ENCODE results near the gene CATSPERE.
"Not testable (repeated sequence)": the region's sequence is repeated elsewhere in the genome, so short reads cannot be mapped to it uniquely, and the experiment has no call there.

CATSPERE gene

GRCh38 chr1:244556263-244556662 lies 95.2 kb downstream of the CATSPERE start:
- DNase-seq = no peak

- DNase-seq = no peak
These were observed 96.5 kb downstream of the CATSPERE start for GRCh38 chr1:244557565-244557964.

- no peak for DNase-seq
These were observed 98.5 kb downstream of the CATSPERE start for GRCh38 chr1:244559561-244559960.

GRCh38 chr1:244562877-244563276 lies 101.8 kb downstream of the CATSPERE start:
- not testable (repeated sequence) for DNase-seq

GRCh38 chr1:244573768-244574167 lies 112.7 kb downstream of the CATSPERE start:
- DNase-seq = no peak

- DNase-seq = no peak
These were observed 115.3 kb downstream of the CATSPERE start for GRCh38 chr1:244576259-244576892.

- DNase-seq = not testable (repeated sequence)
These were observed 117.1 kb downstream of the CATSPERE start for GRCh38 chr1:244578205-244578604.

- no peak for DNase-seq
These were observed 122.4 kb downstream of the CATSPERE start for GRCh38 chr1:244583358-244583982.

- DNase-seq = no peak
These were observed 124.8 kb downstream of the CATSPERE start for GRCh38 chr1:244585867-244586266.

GRCh38 chr1:244590670-244591069 lies 129.6 kb downstream of the CATSPERE start:
- DNase-seq = no peak

- no peak for DNase-seq
These were observed 137.5 kb downstream of the CATSPERE start for GRCh38 chr1:244598611-244599010.

- peak; percentile 41 for DNase-seq
These were observed 138.9 kb downstream of the CATSPERE start for GRCh38 chr1:244599937-244600350.

GRCh38 chr1:244601336-244601735 lies 140.3 kb downstream of the CATSPERE start:
- no peak for DNase-seq

GRCh38 chr1:244603498-244603897 lies 142.4 kb downstream of the CATSPERE start:
- no peak for DNase-seq

GRCh38 chr1:244605835-244606370 lies 144.8 kb downstream of the CATSPERE start:
- DNase-seq = no peak

GRCh38 chr1:244614113-244614836 lies 153.2 kb downstream of the CATSPERE start:
- DNase-seq = no peak

- no peak for DNase-seq
These were observed 153.8 kb downstream of the CATSPERE start for GRCh38 chr1:244614879-244615278.

GRCh38 chr1:244615301-244615700 lies 154.2 kb downstream of the CATSPERE start:
- DNase-seq = no peak

- no peak for DNase-seq
These were observed 165.6 kb downstream of the CATSPERE start for GRCh38 chr1:244626709-244627108.

- DNase-seq = no peak
These were observed 167.7 kb downstream of the CATSPERE start for GRCh38 chr1:244628789-244629188.

GRCh38 chr1:244633140-244633539 lies 172.1 kb downstream of the CATSPERE start:
- DNase-seq = no peak

GRCh38 chr1:244634546-244634945 lies 173.5 kb downstream of the CATSPERE start:
- no peak for DNase-seq

GRCh38 chr1:244636488-244637259 lies 175.6 kb downstream of the CATSPERE start:
- DNase-seq = no peak
